C4-2B (cell line): Measurements from ENCODE around the gene BTBD17.

Source experiments
- ZFX ChIP-seq: fragments of 450-650 bp; IDR thresholded peaks from 2 replicates; pipeline ENCODE4 v1.6.1; 2017
- TF ChIP-seq, protein P1 (sequence below): fragments of 450-650 bp; conservative IDR thresholded peaks from 2 replicates; pipeline ENCODE4 v1.5.1; 2017; ENCODE audit warnings: mild to moderate bottlenecking

DNA sequence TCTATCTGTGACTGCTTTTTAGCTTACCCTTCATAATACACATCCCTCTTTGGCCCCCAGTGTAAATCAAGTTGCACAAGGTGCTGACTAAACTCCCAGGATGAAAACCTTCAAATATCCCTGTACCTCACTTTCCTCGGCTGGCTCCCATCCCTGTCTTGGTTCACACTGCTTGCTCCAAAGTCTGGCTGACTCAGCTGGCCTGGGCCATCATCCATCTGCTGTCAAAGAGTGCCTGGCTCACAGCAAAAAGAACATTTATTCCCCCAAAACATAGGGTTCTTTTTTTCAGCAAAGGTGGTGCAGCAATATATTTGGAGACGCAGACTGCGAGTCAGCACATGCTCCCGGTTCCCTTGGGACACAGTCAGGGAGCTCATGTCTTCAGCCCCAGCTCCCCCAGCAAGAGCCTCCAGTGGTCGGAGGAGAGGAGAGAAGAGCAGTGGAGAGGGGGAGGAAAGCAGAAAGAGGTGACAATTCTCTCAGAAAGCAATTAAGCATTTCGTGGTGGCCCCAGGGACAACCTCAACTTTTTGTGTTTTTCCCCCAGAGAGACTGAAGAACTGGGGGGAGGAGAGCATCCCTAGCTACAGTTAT, 31.8 kb upstream of the BTBD17 start:
- TF ChIP-seq, protein P1, sequence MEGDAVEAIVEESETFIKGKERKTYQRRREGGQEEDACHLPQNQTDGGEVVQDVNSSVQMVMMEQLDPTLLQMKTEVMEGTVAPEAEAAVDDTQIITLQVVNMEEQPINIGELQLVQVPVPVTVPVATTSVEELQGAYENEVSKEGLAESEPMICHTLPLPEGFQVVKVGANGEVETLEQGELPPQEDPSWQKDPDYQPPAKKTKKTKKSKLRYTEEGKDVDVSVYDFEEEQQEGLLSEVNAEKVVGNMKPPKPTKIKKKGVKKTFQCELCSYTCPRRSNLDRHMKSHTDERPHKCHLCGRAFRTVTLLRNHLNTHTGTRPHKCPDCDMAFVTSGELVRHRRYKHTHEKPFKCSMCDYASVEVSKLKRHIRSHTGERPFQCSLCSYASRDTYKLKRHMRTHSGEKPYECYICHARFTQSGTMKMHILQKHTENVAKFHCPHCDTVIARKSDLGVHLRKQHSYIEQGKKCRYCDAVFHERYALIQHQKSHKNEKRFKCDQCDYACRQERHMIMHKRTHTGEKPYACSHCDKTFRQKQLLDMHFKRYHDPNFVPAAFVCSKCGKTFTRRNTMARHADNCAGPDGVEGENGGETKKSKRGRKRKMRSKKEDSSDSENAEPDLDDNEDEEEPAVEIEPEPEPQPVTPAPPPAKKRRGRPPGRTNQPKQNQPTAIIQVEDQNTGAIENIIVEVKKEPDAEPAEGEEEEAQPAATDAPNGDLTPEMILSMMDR, result no peak
- TF ChIP-seq ZFX, result no peak
